PC-9 (cell line): ENCODE measurements around the gene TBX5.

ENCODE experiments used
- EZH2 ChIP-seq: fragments of 200-600 bp; sonication (generic); IDR thresholded peaks from 2 replicates; pipeline ENCODE4 v1.8.0; 2017; ENCODE audit warnings: antibody characterized with exemption, low read depth
- TF ChIP-seq, protein P1 (sequence below): fragments of 200-600 bp; sonication (generic); conservative IDR thresholded peaks from 2 replicates; pipeline ENCODE4 v1.6.1; 2017; ENCODE audit warnings: mixed run types, antibody characterized with exemption, mild to moderate bottlenecking, moderate library complexity

DNA sequence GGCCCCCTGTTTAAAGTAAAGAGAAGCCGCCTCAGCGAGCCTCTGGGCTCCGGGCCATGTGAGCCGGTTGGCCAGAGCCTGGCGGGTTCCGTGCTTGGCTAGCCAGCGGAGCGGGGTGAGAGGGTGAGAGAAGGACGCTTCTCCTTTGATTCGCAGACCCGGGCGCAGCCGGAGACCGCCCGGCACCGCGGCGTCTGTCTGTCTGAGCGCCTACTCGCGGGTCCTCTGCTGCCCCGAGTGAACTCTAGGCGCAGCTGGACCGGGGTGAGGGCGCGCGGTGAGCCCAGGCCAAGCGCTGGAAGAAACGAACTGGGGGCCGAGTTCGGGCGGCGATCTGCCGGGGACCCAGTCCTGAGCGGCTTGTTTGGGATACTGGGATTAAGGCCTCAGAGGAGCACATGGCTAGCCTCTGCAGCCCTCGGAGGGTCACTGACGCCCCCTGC is 41.4 kb upstream of the TBX5 start:
- TF ChIP-seq, protein P1, sequence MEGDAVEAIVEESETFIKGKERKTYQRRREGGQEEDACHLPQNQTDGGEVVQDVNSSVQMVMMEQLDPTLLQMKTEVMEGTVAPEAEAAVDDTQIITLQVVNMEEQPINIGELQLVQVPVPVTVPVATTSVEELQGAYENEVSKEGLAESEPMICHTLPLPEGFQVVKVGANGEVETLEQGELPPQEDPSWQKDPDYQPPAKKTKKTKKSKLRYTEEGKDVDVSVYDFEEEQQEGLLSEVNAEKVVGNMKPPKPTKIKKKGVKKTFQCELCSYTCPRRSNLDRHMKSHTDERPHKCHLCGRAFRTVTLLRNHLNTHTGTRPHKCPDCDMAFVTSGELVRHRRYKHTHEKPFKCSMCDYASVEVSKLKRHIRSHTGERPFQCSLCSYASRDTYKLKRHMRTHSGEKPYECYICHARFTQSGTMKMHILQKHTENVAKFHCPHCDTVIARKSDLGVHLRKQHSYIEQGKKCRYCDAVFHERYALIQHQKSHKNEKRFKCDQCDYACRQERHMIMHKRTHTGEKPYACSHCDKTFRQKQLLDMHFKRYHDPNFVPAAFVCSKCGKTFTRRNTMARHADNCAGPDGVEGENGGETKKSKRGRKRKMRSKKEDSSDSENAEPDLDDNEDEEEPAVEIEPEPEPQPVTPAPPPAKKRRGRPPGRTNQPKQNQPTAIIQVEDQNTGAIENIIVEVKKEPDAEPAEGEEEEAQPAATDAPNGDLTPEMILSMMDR = no peak
- no peak for TF ChIP-seq EZH2
